ENCODE results near the gene B3GALNT1. TPM values are rescaled to one million over a fixed set of nuclear protein-coding genes. Genes with fewer than 3 reads are reported as not detected.
"Not testable (repeated sequence)": the region's sequence is repeated elsewhere in the genome, so short reads cannot be mapped to it uniquely, and the experiment has no call there.

B3GALNT1 gene
- total RNA-seq, 3 donors from 2014 or later = 4.5 to 14.6 (median 10.8) TPM

GRCh38 chr3:161043336-161044035, 61.7 kb downstream of the B3GALNT1 start:
- TF ChIP-seq, protein P1, sequence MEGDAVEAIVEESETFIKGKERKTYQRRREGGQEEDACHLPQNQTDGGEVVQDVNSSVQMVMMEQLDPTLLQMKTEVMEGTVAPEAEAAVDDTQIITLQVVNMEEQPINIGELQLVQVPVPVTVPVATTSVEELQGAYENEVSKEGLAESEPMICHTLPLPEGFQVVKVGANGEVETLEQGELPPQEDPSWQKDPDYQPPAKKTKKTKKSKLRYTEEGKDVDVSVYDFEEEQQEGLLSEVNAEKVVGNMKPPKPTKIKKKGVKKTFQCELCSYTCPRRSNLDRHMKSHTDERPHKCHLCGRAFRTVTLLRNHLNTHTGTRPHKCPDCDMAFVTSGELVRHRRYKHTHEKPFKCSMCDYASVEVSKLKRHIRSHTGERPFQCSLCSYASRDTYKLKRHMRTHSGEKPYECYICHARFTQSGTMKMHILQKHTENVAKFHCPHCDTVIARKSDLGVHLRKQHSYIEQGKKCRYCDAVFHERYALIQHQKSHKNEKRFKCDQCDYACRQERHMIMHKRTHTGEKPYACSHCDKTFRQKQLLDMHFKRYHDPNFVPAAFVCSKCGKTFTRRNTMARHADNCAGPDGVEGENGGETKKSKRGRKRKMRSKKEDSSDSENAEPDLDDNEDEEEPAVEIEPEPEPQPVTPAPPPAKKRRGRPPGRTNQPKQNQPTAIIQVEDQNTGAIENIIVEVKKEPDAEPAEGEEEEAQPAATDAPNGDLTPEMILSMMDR (IDR thresholded peaks at IDR 0.05) = no peak
- TF ChIP-seq POLR2A (IDR thresholded peaks at IDR 0.05) = no peak
- no peak for TF ChIP-seq POLR2AphosphoS5 (IDR thresholded peaks at IDR 0.05)
- H3K27ac ChIP-seq = no peak overlapping the region
- no peaks in the 10 kb centered on the region for H3K36me3 ChIP-seq
- H3K4me1 ChIP-seq = no peaks in the 10 kb centered on the region
- DNase-seq (ENCODE audit: low spot score in 2 of 2) = no peak
- H3K9me3 ChIP-seq = no peaks in the 10 kb centered on the region
- no peak overlapping the region for H3K4me3 ChIP-seq
- intact Hi-C loops (cut with DNase I; ENCODE audit: low total_unique reads) = no loop called here
- no peaks in the 10 kb centered on the region for H3K27me3 ChIP-seq

DNA sequence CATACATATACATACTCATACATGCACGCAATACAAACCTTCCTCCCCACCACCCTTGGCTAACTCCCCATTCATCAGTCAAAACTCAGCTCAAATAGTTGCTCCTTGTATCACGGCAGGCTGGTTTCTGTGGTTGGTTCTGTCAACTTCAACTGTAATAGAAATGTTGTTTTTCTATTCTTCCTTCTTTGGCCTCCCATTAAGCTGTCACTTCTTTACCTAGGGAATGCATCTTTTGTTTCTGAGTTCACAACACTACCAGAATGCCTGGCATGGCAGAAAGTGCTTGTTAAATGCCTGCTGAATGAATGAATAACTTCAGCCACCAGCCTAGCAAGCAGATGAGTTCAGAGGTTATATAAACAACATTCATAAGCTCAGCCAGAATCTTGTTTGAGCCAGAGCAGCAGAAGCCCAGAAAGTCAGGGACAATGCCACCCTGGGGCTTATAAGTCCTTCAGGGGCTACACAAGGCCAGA, 63.1 kb downstream of the B3GALNT1 start:
- Histone ChIP-seq H3K36me3 (no peaks in the 10 kb centered on the region), H3K4me1 (no peaks in the 10 kb centered on the region), H3K9me3 (no peaks in the 10 kb centered on the region), H3K4me3 (no peak overlapping the region), H3K27ac (no peak overlapping the region), H3K27me3 (no peaks in the 10 kb centered on the region)
- intact Hi-C loops (cut with DNase I; ENCODE audit: low total_unique reads) = no loop called here
- no peak for DNase-seq (ENCODE audit: low spot score in 2 of 2)
- no peak for TF ChIP-seq POLR2AphosphoS5 (IDR thresholded peaks at IDR 0.05)
- no peak for TF ChIP-seq POLR2A (IDR thresholded peaks at IDR 0.05)
- TF ChIP-seq, protein P1 (IDR thresholded peaks at IDR 0.05) = no peak

- TF ChIP-seq POLR2AphosphoS5 (IDR thresholded peaks at IDR 0.05) (no peak), POLR2A (IDR thresholded peaks at IDR 0.05) (no peak)
- TF ChIP-seq, protein P1 (IDR thresholded peaks at IDR 0.05) = no peak
- intact Hi-C loops (cut with DNase I; ENCODE audit: low total_unique reads) = no loop called here
- Histone ChIP-seq H3K27ac (no peak overlapping the region), H3K4me3 (no peak overlapping the region), H3K27me3 (no peaks in the 10 kb centered on the region), H3K9me3 (no peaks in the 10 kb centered on the region), H3K4me1 (no peaks in the 10 kb centered on the region), H3K36me3 (no peaks in the 10 kb centered on the region)
- no peak for DNase-seq (ENCODE audit: low spot score in 2 of 2)
Observed at GRCh38 chr3:161038725-161039124, 66.4 kb downstream of the B3GALNT1 start.

- Histone ChIP-seq H3K9me3 (no peaks in the 10 kb centered on the region), H3K4me3 (no peak overlapping the region), H3K4me1 (no peaks in the 10 kb centered on the region), H3K27ac (no peak overlapping the region), H3K36me3 (no peaks in the 10 kb centered on the region), H3K27me3 (no peaks in the 10 kb centered on the region)
- intact Hi-C loops (cut with DNase I; ENCODE audit: low total_unique reads) = no loop called here
- TF ChIP-seq POLR2AphosphoS5 (IDR thresholded peaks at IDR 0.05) = no peak
- TF ChIP-seq, protein P1 (IDR thresholded peaks at IDR 0.05) = no peak
- TF ChIP-seq POLR2A (IDR thresholded peaks at IDR 0.05) = no peak
- no peak for DNase-seq (ENCODE audit: low spot score in 2 of 2)
Observed at GRCh38 chr3:161035711-161036110, 69.4 kb downstream of the B3GALNT1 start.

DNA sequence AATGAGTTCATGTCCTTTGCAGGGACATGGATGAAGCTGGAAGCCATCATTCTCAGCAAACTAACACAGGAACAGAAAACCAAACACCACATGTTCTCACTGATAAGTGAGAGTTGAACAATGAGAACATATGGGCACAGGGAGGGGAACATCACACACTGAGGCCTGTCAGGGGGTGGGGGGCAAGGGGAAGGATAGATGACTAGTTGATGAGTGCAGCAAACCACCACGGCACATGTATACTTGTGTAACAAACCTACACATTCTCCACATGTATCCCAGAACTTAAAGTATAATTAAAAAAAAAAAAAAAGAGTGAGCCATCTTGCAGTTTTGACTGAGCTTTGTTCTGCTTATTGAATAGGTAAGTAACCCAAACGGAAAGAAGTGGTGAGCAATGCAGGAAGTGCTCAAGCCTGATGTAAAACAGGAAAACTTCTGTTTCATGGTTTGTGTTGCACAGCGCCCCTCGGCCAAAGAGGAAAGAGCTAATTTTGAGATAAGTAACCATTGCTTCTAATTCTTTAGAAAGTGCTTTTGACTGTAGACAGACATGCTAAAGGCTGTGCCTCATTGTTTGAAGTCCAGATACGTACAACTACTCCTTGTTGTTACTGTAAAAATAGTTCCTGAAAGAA, 70.1 kb downstream of the B3GALNT1 start:
- H3K27me3 ChIP-seq; intact Hi-C loops (cut with DNase I; ENCODE audit: low total_unique reads); H3K27ac ChIP-seq; DNase-seq (ENCODE audit: low spot score in 2 of 2); H3K4me1 ChIP-seq; H3K9me3 ChIP-seq; H3K36me3 ChIP-seq; H3K4me3 ChIP-seq: not testable (repeated sequence)

Other genes starting within 250 kb of the B3GALNT1 start
- gene NMD3, start 116.0 kb upstream of the B3GALNT1 start, total RNA-seq = 10 to 100 TPM; 53.3 to 69.7 (median 56.0) TPM

All from breast epithelium (tissue), 4 donors.